Measurements from ENCODE around the gene DMXL2.

The DMXL2 gene

DNA sequence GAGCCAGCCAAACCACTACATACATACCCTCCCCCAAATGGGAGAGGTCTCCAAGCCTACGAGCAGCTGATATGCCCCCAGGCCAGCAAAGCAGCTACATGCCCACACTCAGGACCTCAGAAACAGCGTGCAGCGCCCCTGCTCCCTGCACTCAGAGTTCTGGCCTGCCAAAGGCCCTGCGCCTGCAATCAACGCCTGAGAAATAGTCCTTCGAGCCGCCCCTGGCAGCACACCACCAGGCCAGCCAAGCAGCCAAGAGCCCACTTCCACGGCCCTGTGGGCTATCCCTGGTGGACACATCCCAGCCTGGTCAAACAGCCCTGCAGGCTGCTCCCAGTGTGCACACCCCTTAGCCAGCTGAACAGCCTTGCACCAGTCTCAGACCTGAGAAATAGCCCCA is 139.1 kb downstream of the DMXL2 start:
- TF ChIP-seq, protein P1, sequence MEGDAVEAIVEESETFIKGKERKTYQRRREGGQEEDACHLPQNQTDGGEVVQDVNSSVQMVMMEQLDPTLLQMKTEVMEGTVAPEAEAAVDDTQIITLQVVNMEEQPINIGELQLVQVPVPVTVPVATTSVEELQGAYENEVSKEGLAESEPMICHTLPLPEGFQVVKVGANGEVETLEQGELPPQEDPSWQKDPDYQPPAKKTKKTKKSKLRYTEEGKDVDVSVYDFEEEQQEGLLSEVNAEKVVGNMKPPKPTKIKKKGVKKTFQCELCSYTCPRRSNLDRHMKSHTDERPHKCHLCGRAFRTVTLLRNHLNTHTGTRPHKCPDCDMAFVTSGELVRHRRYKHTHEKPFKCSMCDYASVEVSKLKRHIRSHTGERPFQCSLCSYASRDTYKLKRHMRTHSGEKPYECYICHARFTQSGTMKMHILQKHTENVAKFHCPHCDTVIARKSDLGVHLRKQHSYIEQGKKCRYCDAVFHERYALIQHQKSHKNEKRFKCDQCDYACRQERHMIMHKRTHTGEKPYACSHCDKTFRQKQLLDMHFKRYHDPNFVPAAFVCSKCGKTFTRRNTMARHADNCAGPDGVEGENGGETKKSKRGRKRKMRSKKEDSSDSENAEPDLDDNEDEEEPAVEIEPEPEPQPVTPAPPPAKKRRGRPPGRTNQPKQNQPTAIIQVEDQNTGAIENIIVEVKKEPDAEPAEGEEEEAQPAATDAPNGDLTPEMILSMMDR (IDR thresholded peaks at IDR 0.05; ENCODE audit: low read depth, low read length, missing control alignments) = no peak
- no peak overlapping the region for H3K4me3 ChIP-seq (replicated peaks; ENCODE audit: low read depth, low read length)
- no peak for DNase-seq (ENCODE audit: extremely low read depth, low read depth)

DNA sequence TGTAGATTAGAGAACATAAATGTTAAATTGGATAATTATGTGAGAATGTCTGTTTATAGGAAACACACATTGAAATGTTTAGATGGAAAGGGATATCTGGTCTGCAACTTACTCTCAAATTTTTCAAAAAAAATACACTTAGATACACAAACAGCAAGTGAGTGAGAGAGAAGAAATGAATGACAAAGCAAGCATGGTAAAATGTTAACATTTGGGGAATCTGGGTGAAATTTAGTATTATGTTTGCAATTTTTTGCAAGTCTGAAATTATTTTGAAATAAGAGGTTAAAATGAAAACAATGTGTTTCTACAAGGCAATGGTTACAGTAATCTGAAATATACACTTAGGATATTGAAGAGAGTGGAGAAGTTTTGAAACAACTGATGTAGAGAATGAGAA is 146.8 kb downstream of the DMXL2 start:
- H3K4me3 ChIP-seq (replicated peaks; ENCODE audit: low read depth, low read length) = no peak overlapping the region
- TF ChIP-seq, protein P1 (IDR thresholded peaks at IDR 0.05; ENCODE audit: low read depth, low read length, missing control alignments) = no peak
- no peak for DNase-seq (ENCODE audit: extremely low read depth, low read depth)

DNA sequence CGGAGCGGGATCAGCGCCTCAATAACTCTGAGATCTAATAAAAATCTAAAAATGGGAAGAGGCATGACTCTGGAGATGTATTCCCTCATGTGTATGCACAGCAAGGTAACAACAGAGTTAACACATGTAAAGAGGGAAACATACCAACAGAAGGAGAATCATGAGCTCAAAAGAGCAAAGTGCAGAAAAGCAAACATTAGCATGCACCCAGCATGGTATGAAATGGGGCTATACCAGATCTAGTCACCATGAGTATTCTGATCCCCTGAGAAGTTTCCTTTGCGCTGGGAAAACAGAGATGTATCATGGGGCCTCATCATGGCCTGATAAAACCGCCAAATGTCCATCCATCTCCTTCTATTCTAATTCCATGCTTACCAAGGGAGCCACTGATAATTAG is 152.1 kb downstream of the DMXL2 start:
- DNase-seq (ENCODE audit: extremely low read depth, low read depth) = no peak
- TF ChIP-seq, protein P1 (IDR thresholded peaks at IDR 0.05; ENCODE audit: low read depth, low read length, missing control alignments) = no peak
- no peak overlapping the region for H3K4me3 ChIP-seq (replicated peaks; ENCODE audit: low read depth, low read length)

DNA sequence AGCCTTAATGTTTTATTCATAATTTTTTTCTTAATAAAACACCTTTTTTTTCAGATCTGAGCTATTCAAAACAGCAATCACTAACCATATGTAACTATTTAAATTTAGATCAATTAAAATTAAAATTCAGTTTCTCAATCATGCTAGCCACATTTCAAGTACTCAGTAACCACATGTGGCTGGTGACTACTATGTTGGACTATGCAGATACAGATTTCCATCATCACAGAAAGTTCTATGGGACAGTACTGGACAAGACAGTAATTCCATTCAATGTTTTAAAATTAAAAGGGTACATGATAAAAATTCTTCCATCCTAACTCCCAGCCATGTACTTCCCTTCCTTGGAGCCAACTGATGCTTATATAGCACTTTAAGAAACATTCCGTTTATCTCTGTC is 161.8 kb downstream of the DMXL2 start:
- no peak overlapping the region for H3K4me3 ChIP-seq (replicated peaks; ENCODE audit: low read depth, low read length)
- TF ChIP-seq, protein P1 (IDR thresholded peaks at IDR 0.05; ENCODE audit: low read depth, low read length, missing control alignments) = no peak
- no peak for DNase-seq (ENCODE audit: extremely low read depth, low read depth)

DNA sequence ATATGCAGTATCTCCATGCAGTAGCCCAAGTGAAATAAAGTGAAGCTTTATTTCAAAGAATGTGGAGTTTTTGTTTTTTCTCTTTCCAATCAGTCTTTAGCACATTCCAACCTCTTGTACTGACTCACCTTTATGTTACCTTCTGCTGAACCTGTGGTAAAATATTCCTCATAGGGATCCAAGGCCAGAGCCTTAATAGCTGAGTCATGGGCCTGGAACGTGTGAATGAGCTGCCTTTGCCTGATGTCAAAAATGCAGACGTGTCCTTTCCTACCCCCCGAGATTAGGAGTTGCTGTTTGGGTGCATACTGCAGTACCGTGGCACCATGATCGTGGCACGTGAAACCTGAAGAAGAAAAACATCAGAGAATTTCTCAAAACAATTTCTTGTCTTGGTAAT is 172.6 kb downstream of the DMXL2 start:
- no peak overlapping the region for H3K4me3 ChIP-seq (replicated peaks; ENCODE audit: low read depth, low read length)
- TF ChIP-seq, protein P1 (IDR thresholded peaks at IDR 0.05; ENCODE audit: low read depth, low read length, missing control alignments) = no peak
- no peak for DNase-seq (ENCODE audit: extremely low read depth, low read depth)

DNA sequence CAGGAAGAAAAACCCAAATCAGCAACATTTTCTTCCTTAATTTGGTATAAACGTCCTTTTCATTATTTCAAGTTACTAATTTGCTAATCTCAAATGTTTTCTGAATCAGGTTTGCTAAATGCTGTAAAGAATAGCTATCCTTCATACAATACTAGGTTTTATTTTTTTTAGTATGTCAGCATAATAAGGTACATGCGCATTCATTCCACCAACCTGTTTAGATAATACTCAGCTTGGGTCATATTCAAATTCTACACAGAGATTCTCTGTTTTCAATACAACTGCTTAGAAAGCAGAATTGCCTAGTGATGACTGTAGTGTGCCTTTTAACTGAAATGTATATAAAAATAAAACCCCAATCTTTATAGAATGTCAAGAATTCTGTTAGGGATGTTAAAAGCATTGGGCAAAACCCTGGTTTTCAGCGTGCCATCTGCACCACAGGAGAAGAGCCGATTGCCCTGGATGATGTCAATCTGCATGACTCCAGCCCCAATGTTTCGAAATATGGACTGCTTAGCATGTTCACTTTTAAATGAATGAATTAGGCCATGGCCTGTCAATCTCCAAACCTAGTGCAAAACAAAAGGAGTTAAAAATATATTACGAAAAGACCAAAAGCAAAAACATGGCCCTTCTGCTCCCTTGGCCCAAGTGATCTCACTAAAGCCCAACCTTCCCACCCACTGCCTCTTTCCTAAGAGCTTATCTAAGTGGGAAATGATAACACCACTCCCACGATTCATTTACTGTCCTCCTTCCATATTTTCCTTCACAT is 173.8 kb downstream of the DMXL2 start:
- DNase-seq (ENCODE audit: extremely low read depth, low read depth) = no peak
- no peak overlapping the region for H3K4me3 ChIP-seq (replicated peaks; ENCODE audit: low read depth, low read length)
- TF ChIP-seq, protein P1 (IDR thresholded peaks at IDR 0.05; ENCODE audit: low read depth, low read length, missing control alignments) = no peak
